Activated CD4-positive, alpha-beta T cell treated with anti-CD3 and anti-CD28 coated beads for 48 hours (primary cell): ENCODE measurements around the gene FADS2.

Experiments used
- DNase-seq: peaks from one replicate; pipeline ENCODE4 v3.0.0-alpha.2; 2020

Gene FADS2

GRCh38 chr11:61847914-61848581 is 19.9 kb downstream of the FADS2 start:
- DNase-seq: no peak

- DNase-seq: no peak
Measured at GRCh38 chr11:61848631-61849030, 20.5 kb downstream of the FADS2 start.

- no peak for DNase-seq
Measured at GRCh38 chr11:61850687-61851086, 22.6 kb downstream of the FADS2 start.

- no peak for DNase-seq
Measured at GRCh38 chr11:61851113-61851899, 23.2 kb downstream of the FADS2 start.

GRCh38 chr11:61851900-61852295 is 23.8 kb downstream of the FADS2 start:
- DNase-seq: no peak

GRCh38 chr11:61853698-61854169 is 25.6 kb downstream of the FADS2 start:
- DNase-seq: no peak

GRCh38 chr11:61854206-61854895 is 26.3 kb downstream of the FADS2 start:
- DNase-seq: no peak

- DNase-seq: no peak
Measured at GRCh38 chr11:61854966-61855714, 27.0 kb downstream of the FADS2 start.

- no peak for DNase-seq
Measured at GRCh38 chr11:61855939-61856680, 28.0 kb downstream of the FADS2 start.

- DNase-seq: no peak
Measured at GRCh38 chr11:61860054-61860903, 32.2 kb downstream of the FADS2 start.

- no peak for DNase-seq
Measured at GRCh38 chr11:61861634-61862033, 33.5 kb downstream of the FADS2 start.

GRCh38 chr11:61862714-61863547 is 34.8 kb downstream of the FADS2 start:
- DNase-seq: no peak

- no peak for DNase-seq
Measured at GRCh38 chr11:61863548-61864081, 35.5 kb downstream of the FADS2 start.

- DNase-seq: no peak
Measured at GRCh38 chr11:61864814-61865775, 37.0 kb downstream of the FADS2 start.

- DNase-seq: no peak
Measured at GRCh38 chr11:61866231-61866957, 38.3 kb downstream of the FADS2 start.

GRCh38 chr11:61866958-61867343 is 38.9 kb downstream of the FADS2 start:
- DNase-seq: no peak

GRCh38 chr11:61868571-61869428 is 40.7 kb downstream of the FADS2 start:
- DNase-seq: no peak
